H1 (cell line): ENCODE results near the gene C14orf132.

Experiments
- CBX5 ChIP-seq: fragments of 300-800, 300-1000 bp; sonication (generic); IDR thresholded peaks from 2 replicates; pipeline ENCODE4 v1.7.1; 2016; ENCODE audit warnings: antibody characterized with exemption, low read length, low read depth
- CREB1 ChIP-seq: IDR thresholded peaks from 2 replicates; pipeline ENCODE4 v1.6.1; 2012; ENCODE audit warnings: inconsistent platforms
- HDAC2 ChIP-seq, 2 experiments: fragments of 300-600 bp in 1 of 2; sonication (generic) in 1 of 2; IDR thresholded peaks; 2 replicates each; pipeline ENCODE4 v1.6.1; 2011 to 2012; ENCODE audit warnings: low read depth in 2 of 2, low read length in 2 of 2, mild to moderate bottlenecking in 2 of 2, moderate library complexity in 2 of 2, borderline replicate concordance in 1 of 2, inconsistent platforms in 1 of 2
- PHF8 ChIP-seq: fragments of 200-600 bp; sonication (generic); conservative IDR thresholded peaks from 2 replicates; pipeline ENCODE4 v1.7.1; 2012; ENCODE audit warnings: low read depth, mild to moderate bottlenecking, inconsistent platforms, low read length, moderate library complexity
- POLR2A ChIP-seq, 2 experiments: IDR thresholded peaks; 1 replicate in 1 of 2; 2 replicates in 1 of 2; pipeline ENCODE4 v1.6.1; 2011; ENCODE audit warnings: low read depth in 2 of 2, low read length in 2 of 2, mild to moderate bottlenecking in 2 of 2; ENCODE audit errors: control extremely low read depth in 1 of 2
- TCF12 ChIP-seq: IDR thresholded peaks from 2 replicates; pipeline ENCODE4 v1.6.1; 2011; ENCODE audit warnings: low read depth, mild to moderate bottlenecking, low read length
- TF ChIP-seq, protein P1 (sequence below), 3 experiments: IDR thresholded peaks; 1 replicate in 2 of 3; 2 replicates in 1 of 3; pipeline versions ENCODE4 v1.5.1 to v1.6.1; 2011; ENCODE audit warnings: low read length in 3 of 3, mild to moderate bottlenecking in 3 of 3, inconsistent platforms in 2 of 3, low read depth in 1 of 3, moderate library complexity in 1 of 3; ENCODE audit not compliant: insufficient read depth in 1 of 3; ENCODE audit errors: control extremely low read depth in 1 of 3
- TF ChIP-seq, protein P2 (sequence below): IDR thresholded peaks from 2 replicates; pipeline ENCODE4 v1.6.1; 2012; ENCODE audit warnings: inconsistent platforms

DNA sequence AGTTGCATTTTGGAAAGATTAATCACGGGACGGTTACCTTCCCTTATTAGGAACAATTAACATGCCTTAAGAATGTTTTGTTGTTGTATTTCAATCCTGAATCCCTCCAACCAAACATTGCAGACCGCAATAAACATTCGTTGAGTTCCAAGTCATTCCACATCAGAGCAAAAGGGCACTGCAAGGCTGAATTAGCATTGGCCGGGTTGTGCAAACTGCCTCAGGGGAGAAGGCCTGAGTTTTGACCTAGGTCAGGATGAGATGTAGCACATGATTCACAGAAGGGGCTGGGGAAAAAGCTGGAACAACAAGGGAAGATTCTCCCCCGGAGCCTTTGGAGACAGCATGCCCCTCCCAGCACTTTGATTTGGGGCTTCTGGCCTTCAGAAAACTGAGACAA is 83.3 kb downstream of the C14orf132 start:
- TF ChIP-seq POLR2A (IDR thresholded peaks at IDR 0.05; ENCODE audit: control extremely low read depth in 1 of 2, low read depth in 2 of 2, low read length in 2 of 2) = no peak
- TF ChIP-seq HDAC2 (IDR thresholded peaks at IDR 0.05; ENCODE audit: borderline replicate concordance in 1 of 2, low read depth in 2 of 2, low read length in 2 of 2) = no peak
- TF ChIP-seq, protein P1, sequence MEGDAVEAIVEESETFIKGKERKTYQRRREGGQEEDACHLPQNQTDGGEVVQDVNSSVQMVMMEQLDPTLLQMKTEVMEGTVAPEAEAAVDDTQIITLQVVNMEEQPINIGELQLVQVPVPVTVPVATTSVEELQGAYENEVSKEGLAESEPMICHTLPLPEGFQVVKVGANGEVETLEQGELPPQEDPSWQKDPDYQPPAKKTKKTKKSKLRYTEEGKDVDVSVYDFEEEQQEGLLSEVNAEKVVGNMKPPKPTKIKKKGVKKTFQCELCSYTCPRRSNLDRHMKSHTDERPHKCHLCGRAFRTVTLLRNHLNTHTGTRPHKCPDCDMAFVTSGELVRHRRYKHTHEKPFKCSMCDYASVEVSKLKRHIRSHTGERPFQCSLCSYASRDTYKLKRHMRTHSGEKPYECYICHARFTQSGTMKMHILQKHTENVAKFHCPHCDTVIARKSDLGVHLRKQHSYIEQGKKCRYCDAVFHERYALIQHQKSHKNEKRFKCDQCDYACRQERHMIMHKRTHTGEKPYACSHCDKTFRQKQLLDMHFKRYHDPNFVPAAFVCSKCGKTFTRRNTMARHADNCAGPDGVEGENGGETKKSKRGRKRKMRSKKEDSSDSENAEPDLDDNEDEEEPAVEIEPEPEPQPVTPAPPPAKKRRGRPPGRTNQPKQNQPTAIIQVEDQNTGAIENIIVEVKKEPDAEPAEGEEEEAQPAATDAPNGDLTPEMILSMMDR (IDR thresholded peaks at IDR 0.05; ENCODE audit: control extremely low read depth in 1 of 3, insufficient read depth in 1 of 3, low read depth in 1 of 3, low read length in 3 of 3) = no peak
- no peak for TF ChIP-seq PHF8
- no peak for TF ChIP-seq CBX5
- TF ChIP-seq TCF12 = no peak
- TF ChIP-seq, protein P2, sequence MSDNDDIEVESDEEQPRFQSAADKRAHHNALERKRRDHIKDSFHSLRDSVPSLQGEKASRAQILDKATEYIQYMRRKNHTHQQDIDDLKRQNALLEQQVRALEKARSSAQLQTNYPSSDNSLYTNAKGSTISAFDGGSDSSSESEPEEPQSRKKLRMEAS = no peak
- TF ChIP-seq CREB1 = no peak
